ENCODE data around the gene ENTREP1. TPM values are rescaled to one million over a fixed set of nuclear protein-coding genes. Genes with fewer than 3 reads are reported as not detected.
"Not testable (repeated sequence)": the region's sequence is repeated elsewhere in the genome, so short reads cannot be mapped to it uniquely, and the experiment has no call there.

ENTREP1 gene, protein sequence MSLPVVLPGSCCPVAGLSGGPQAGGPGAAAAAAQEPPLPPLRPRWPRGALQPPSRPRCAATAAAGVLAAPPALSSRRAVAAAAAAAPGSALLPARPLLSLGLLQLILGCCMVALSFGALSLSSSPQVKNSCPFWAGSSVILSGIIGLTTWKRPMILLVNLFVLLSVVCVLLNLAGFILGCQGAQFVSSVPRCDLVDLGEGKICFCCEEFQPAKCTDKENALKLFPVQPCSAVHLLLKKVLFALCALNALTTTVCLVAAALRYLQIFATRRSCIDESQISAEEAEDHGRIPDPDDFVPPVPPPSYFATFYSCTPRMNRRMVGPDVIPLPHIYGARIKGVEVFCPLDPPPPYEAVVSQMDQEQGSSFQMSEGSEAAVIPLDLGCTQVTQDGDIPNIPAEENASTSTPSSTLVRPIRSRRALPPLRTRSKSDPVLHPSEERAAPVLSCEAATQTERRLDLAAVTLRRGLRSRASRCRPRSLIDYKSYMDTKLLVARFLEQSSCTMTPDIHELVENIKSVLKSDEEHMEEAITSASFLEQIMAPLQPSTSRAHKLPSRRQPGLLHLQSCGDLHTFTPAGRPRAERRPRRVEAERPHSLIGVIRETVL
- total RNA-seq: under 0.01 TPM

DNA sequence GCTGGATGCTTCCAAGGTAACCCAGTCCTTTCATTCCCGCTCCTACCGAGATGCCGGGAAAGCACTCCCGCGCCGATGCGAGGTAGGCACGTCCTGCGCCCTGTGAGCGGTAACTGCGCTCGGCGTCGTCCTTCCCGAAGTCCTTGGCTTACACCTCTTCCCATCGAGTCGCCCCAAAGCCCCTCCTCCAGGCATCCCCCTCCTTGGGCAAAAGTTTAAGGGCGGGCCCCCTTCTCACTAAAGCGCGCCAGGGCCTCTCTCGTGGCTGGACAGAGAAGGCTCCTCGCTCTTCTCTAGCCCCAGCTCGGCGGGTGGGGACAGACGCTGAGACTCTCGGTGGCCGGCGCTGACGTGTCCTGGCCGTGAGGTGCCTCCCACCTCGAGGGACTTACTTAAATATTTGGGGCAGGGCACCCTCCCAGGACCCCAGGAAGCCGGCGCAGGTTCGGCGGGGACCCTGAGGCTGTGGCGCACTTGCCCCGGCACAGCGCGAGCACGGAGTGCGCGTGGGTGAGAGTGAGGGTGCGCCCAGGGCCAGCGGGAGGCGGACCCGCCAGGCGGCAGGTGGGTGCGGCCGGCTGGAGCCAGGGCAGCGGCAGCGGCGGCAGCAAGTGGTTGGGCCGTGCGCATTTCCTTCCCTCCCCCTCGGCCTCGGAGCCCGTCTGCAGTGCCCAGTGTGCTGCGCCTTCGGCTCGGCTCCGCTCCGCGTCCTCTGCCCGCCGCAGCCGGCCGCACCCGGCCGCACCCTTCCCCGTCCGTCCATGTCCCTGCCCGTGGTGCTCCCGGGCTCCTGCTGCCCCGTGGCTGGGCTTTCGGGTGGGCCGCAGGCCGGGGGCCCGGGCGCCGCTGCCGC is at the start of gene ENTREP1:
ENTREP1 (plus strand) TSS at position 667 of the 853 bp plus-strand sequence; CDS start at position 762, 95 bp downstream.
- DNase-seq (ENCODE audit: low read depth in 2 of 3, low spot score in 2 of 3): peak in 2 of 3 donors; percentile 21 to 29

- DNase-seq (ENCODE audit: low read depth in 2 of 3, low spot score in 2 of 3): no peak
Observed at GRCh38 chr9:69276775-69277174, 48.2 kb upstream of the ENTREP1 start.

- no peak for DNase-seq (ENCODE audit: low read depth in 2 of 3, low spot score in 2 of 3)
Observed at GRCh38 chr9:69279084-69279731, 45.8 kb upstream of the ENTREP1 start.

DNA sequence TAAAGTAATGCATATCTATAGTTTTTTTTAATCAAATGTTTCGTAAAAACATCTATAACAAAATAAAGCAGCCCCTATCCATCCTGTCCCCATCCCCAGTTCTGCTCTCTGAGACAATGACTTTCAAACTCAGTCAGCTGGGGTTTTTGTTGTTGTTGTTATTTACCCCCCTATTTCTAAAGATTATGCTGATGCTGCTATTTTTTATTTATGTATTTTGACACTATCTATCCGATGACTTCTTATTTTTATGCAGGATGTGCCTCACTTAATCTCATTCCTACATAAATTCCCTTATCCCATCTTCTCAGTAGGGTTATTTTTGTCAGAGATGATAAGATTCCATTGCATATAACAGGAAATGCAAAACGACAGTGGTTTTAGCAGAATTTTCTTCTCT is 45.3 kb upstream of the ENTREP1 start:
- DNase-seq (ENCODE audit: low read depth in 2 of 3, low spot score in 2 of 3): no peak

- no peak for DNase-seq (ENCODE audit: low read depth in 2 of 3, low spot score in 2 of 3)
Observed at GRCh38 chr9:69283003-69283402, 42.0 kb upstream of the ENTREP1 start.

- no peak for DNase-seq (ENCODE audit: low read depth in 2 of 3, low spot score in 2 of 3)
Observed at GRCh38 chr9:69292078-69292477, 32.9 kb upstream of the ENTREP1 start.

GRCh38 chr9:69293156-69293555 is 31.9 kb upstream of the ENTREP1 start:
- DNase-seq (ENCODE audit: low read depth in 2 of 3, low spot score in 2 of 3): no peak

DNA sequence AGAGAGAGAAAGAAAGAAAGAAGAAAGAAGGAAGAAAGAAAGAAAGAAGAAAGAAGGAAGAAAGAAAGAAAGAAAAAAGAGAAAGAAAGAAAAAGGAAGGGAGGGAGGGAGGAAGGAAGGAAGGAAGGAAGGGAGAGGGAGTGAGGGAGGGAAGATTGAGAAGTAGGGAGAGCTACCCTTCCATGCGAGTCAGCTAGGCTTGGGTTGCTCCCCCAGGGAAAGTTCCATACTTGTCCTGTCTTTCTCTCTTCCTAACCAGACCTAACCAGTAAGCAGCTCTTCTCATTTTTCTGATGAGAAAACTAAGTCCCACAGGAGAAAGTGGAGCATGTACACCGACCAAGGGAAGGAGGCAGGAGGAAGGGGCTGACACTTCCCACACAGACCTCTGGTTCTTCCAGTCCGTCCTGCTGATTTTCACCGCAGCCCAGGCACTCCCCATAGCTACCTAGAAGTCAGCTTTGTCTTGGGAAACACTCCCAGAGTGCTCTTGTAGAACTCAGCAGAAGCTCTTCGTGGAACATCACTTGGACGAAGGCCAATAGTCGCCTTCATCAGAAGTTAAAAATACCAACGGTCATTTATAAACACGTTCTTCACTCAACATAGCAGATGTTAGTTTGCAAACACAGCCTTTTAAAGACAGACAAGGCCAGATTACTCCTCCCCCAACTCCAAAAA is 29.0 kb upstream of the ENTREP1 start:
- no peak for DNase-seq (ENCODE audit: low read depth in 2 of 3, low spot score in 2 of 3)

- no peak for DNase-seq (ENCODE audit: low read depth in 2 of 3, low spot score in 2 of 3)
Observed at GRCh38 chr9:69297300-69297980, 27.6 kb upstream of the ENTREP1 start.

DNA sequence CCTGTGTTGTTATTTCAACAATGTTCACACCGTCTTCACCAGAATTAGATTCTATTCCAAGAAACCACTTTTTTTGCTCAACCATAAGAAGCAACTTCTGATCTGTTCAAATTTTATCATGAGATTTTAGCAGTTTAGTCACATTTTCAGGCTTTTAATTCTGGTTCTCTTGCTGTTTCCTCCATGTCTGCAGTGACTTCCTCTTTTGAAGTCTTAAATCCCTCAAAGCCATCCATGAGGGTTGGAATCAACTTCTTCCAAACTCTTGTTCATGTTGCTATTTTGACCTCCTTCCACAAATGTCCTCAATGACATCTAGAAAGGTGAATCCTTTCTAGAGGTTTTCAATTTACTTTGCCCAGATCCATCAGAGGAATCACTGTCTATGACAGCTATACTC is 25.7 kb upstream of the ENTREP1 start:
- DNase-seq (ENCODE audit: low read depth in 2 of 3, low spot score in 2 of 3): peak in 1 of 3 donors; percentile 53

- no peak for DNase-seq (ENCODE audit: low read depth in 2 of 3, low spot score in 2 of 3)
Observed at GRCh38 chr9:69299826-69300225, 25.2 kb upstream of the ENTREP1 start.

GRCh38 chr9:69303331-69303730 is 21.7 kb upstream of the ENTREP1 start:
- no peak for DNase-seq (ENCODE audit: low read depth in 2 of 3, low spot score in 2 of 3)

- not testable (repeated sequence) for DNase-seq (ENCODE audit: low read depth in 2 of 3, low spot score in 2 of 3)
Observed at GRCh38 chr9:69306895-69307445, 18.0 kb upstream of the ENTREP1 start.

DNA sequence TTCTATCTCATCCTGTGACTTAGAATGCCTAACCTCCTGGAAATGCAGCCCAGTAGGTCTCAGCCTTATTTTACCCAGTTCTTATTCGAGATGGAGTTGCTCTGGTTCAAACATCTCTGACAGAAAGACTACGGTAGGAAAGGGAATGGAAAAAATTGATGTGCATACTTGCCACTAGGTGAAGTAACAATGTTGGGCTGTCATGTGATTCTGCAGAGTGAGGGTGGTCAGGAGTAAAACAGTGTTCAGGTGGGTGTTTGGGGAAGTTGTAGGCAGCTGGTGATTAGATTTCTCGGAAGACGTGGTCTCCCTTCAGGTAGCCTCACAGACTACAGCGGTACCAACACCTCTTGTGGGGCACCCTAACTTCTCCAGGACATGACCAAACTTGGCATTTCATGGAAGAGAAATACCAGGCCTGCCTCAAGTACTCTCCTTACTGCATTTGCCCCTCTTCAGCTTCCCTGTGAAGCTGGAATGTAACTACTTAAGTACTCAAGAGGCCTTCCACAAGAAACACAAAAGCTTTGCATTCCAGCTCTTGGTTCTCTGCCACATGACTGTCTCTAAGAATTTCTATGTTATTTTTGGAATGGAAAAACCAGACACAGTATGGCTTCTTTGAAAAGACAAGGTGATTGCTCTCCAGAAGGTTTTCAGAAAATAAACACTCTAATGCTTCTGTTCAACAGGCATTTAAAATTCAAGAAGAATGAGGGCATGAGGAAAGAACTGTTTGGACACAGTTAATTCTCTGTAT is 17.4 kb upstream of the ENTREP1 start:
- DNase-seq (ENCODE audit: low read depth in 2 of 3, low spot score in 2 of 3): no peak

GRCh38 chr9:69308206-69308931 is 16.6 kb upstream of the ENTREP1 start:
- DNase-seq (ENCODE audit: low read depth in 2 of 3, low spot score in 2 of 3): no peak

GRCh38 chr9:69313175-69313574 is 11.8 kb upstream of the ENTREP1 start:
- DNase-seq (ENCODE audit: low read depth in 2 of 3, low spot score in 2 of 3): no peak

DNA sequence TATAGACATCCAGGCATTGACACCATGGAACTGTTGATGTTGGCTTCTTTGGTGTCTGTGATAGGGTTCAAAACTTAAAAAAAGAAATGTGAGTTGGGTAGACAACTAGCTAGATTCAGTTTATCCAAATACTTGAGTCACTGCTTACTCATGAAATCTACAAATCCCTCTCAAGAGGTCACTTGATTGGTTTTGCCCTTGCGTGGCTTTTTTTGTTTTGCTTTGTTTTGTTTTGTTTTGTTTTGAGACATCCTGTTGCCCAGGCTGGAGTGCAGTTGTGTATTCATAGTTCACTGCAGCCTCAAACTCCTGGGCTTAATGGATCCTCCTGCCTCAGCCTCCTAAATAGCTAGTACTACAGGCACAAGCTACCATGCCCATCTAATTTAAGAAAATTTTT is 10.5 kb upstream of the ENTREP1 start:
- DNase-seq (ENCODE audit: low read depth in 2 of 3, low spot score in 2 of 3): no peak

GRCh38 chr9:69317081-69317480 is 7.9 kb upstream of the ENTREP1 start:
- no peak for DNase-seq (ENCODE audit: low read depth in 2 of 3, low spot score in 2 of 3)

All from hematopoietic multipotent progenitor cell (in vitro differentiated cells).